ENCODE measurements around the gene HEXB. TPM values are rescaled to one million over a fixed set of nuclear protein-coding genes. Genes with fewer than 3 reads are reported as not detected.

Gene HEXB
- total and polyA plus RNA-seq, 2 of the 8 experiments (the other 6 are each of a cell fraction or from before 2014, with no cell fraction given) = 39.7 to 69.2 TPM

DNA sequence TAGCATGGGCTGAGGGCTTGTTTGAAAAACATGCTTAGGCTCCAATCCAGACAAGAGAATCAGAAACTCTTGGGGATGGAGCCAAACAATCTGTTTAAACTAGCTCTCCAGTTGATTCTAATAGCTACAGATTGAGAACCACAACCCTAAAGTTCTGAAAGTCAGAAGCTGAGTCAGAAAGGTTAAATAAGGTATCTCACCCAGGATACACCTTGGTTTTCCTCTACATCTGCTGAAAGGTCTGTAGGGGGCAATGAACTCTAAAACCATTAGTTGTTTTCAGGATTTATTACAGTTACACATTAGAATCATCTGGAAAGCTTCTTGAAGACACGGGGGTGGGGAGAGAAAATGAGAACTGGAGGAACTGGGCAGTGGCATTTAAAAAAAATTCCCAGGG is 76.2 kb downstream of the HEXB start:
- H3K4me2 ChIP-seq (ENCODE audit: insufficient read depth in 1 of 2, low read depth in 2 of 2, low read length in 2 of 2) = no peak overlapping the region
- FAIRE-seq = no peak
- no peak overlapping the region for H3K4me3 ChIP-seq (ENCODE audit: extremely low read depth in 1 of 4, insufficient read depth in 2 of 4, low read depth in 3 of 4, low read length in 4 of 4)
- no peak overlapping the region for H4K91ac ChIP-seq (replicated peaks; ENCODE audit: insufficient read length, low read length)
- H2BK20ac ChIP-seq (ENCODE audit: low read length) = no peak overlapping the region
- CTCF ChIA-PET (ENCODE audit: partially characterized antibody) = interaction anchor here (0.7 to 1.4 kb wide), 4 partner anchors 10 to 158 kb away, joined by 3 read pairs; no protein-coding TSS in a partner anchor
- H4K5ac ChIP-seq (ENCODE audit: insufficient read length, low read depth, low read length) = no peak overlapping the region
- no peak overlapping the region for H3K18ac ChIP-seq (ENCODE audit: extremely low read depth, low read length)
- POLR2A ChIA-PET (ENCODE audit: partially characterized antibody) = interaction anchor here (0.5 to 1.2 kb wide), 2 partner anchors 10 to 12 kb away, joined by 3 read pairs; no protein-coding TSS in a partner anchor
- H3K79me2 ChIP-seq (ENCODE audit: control insufficient read depth in 1 of 2, insufficient read depth in 2 of 2, low read length in 2 of 2) = peaks cover 3 to 24% of the 10 kb centered on the region in 2 experiments
- H3K23ac ChIP-seq (ENCODE audit: insufficient read length) = no peak overlapping the region
- no peak overlapping the region for H3K14ac ChIP-seq (ENCODE audit: insufficient read length)
- 91% methylated on average over 1 of the region's 1 CpG; no CpG with 5 or more reads in 1 of the 2 experiments for WGBS, 2 experiments (ENCODE audit: extremely low coverage in 1 of 2, insufficient coverage in 1 of 2, insufficient read length in 1 of 2, insufficient replicate concordance in 2 of 2, low coverage in 1 of 2, low lambda C conversion rate in 2 of 2, missing lambda C conversion rate in 1 of 2)
- H2BK12ac ChIP-seq (ENCODE audit: low read depth, low read length) = no peak overlapping the region
- no peak overlapping the region for H2AK5ac ChIP-seq (ENCODE audit: low read depth, low read length)
- H2AFZ ChIP-seq (ENCODE audit: low read length) = no peak overlapping the region
- H3K4ac ChIP-seq (replicated peaks; ENCODE audit: insufficient read length, low read depth, low read length) = no peak overlapping the region
- H3K36me3 ChIP-seq (ENCODE audit: control insufficient read depth in 2 of 4, insufficient read depth in 4 of 4, low read length in 3 of 4) = peaks cover 2 to 46% (median 23%) of the 10 kb centered on the region in 4 experiments; a peak in 6 of 8 replicates
- no peak for DNase-seq (ENCODE audit: low read depth in 1 of 2, low spot score in 2 of 2)
- no peaks in the 10 kb centered on the region for H3K9me3 ChIP-seq (ENCODE audit: insufficient read depth in 2 of 2, low read depth in 1 of 2, low read length in 1 of 2)
- H3K79me1 ChIP-seq (ENCODE audit: low read depth, low read length) = no peaks in the 10 kb centered on the region
- no peak overlapping the region for H3K27ac ChIP-seq (ENCODE audit: low read depth, low read length)
- H3K4me1 ChIP-seq (replicated peaks in 1 of 4; ENCODE audit: control insufficient read depth in 3 of 4, insufficient read depth in 4 of 4, low read length in 3 of 4) = peaks cover 0 to 4% (median 0%) of the 10 kb centered on the region in 4 experiments; a peak in 1 of 7 replicates
- H2BK120ac ChIP-seq (replicated peaks; ENCODE audit: low read depth, low read length) = no peak overlapping the region
- no peak overlapping the region for H2BK5ac ChIP-seq (ENCODE audit: low read depth, low read length)
- H3K56ac ChIP-seq (replicated peaks; ENCODE audit: insufficient read length, low read depth, low read length) = no peak overlapping the region
- no peaks in the 10 kb centered on the region for H4K20me1 ChIP-seq (replicated peaks in 1 of 2; ENCODE audit: control insufficient read depth in 1 of 2, insufficient read depth in 2 of 2, low read length in 2 of 2)
- H3K27me3 ChIP-seq (replicated peaks in 1 of 4; ENCODE audit: control insufficient read depth in 3 of 4, extremely low read depth in 1 of 4, insufficient read depth in 3 of 4, low read length in 3 of 4) = no peaks in the 10 kb centered on the region
- H2BK15ac ChIP-seq (ENCODE audit: low read length) = no peak overlapping the region
- no peaks in the 10 kb centered on the region for H3K23me2 ChIP-seq (ENCODE audit: low read depth, low read length)
- no peak overlapping the region for H3K9ac ChIP-seq (replicated peaks in 1 of 4; ENCODE audit: extremely low read depth in 1 of 4, low read depth in 3 of 4, low read length in 3 of 4)
- H4K8ac ChIP-seq (ENCODE audit: extremely low read depth, insufficient read depth, low read length) = no peak overlapping the region
- TF ChIP-seq RFX5 (IDR thresholded peaks at IDR 0.05; ENCODE audit: borderline replicate concordance, low read depth, low read length) (no peak), EZH2 (IDR thresholded peaks at IDR 0.05; ENCODE audit: low read depth, low read length, severe bottlenecking) (no peak), SAP30 (IDR thresholded peaks at IDR 0.05; ENCODE audit: insufficient read depth, insufficient replicate concordance, low read length) (no peak), ASH2L (IDR thresholded peaks at IDR 0.05; ENCODE audit: low read length) (no peak), RNF2 (IDR thresholded peaks at IDR 0.05; ENCODE audit: borderline replicate concordance, low read depth, low read length, missing control alignments, poor library complexity, severe bottlenecking) (no peak), CBX8 (IDR thresholded peaks at IDR 0.05; ENCODE audit: borderline replicate concordance, low read depth, low read length) (no peak), TBP (IDR thresholded peaks at IDR 0.05; ENCODE audit: low read depth, low read length) (no peak), MAFK (IDR thresholded peaks at IDR 0.05; ENCODE audit: low read depth, low read length) (no peak), CBX5 (IDR thresholded peaks at IDR 0.05; ENCODE audit: low read depth, low read length) (no peak), PHF8 (conservative IDR thresholded peaks at IDR 0.05; ENCODE audit: low read depth, low read length) (no peak), SP1 (IDR thresholded peaks at IDR 0.05; ENCODE audit: low read depth, low read length) (no peak)
- TF ChIP-seq, protein P1, sequence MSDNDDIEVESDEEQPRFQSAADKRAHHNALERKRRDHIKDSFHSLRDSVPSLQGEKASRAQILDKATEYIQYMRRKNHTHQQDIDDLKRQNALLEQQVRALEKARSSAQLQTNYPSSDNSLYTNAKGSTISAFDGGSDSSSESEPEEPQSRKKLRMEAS (IDR thresholded peaks at IDR 0.05) = no peak
